ENCODE data around the gene MPO.
A peak's percentile ranks its signal among the peaks of the same experiment; 100 is the strongest.

The MPO gene

GRCh38 chr17:58326609-58327362, 46.1 kb upstream of the MPO start:
- no peak for TF ChIP-seq CTCF (IDR thresholded peaks at IDR 0.05; ENCODE audit: low read depth, low read length)
- no peak for DNase-seq (ENCODE audit: low read depth in 2 of 2)
- H3K4me3 ChIP-seq (replicated peaks in 1 of 2; ENCODE audit: low read depth in 2 of 2, low read length in 2 of 2) = no peak overlapping the region

DNA sequence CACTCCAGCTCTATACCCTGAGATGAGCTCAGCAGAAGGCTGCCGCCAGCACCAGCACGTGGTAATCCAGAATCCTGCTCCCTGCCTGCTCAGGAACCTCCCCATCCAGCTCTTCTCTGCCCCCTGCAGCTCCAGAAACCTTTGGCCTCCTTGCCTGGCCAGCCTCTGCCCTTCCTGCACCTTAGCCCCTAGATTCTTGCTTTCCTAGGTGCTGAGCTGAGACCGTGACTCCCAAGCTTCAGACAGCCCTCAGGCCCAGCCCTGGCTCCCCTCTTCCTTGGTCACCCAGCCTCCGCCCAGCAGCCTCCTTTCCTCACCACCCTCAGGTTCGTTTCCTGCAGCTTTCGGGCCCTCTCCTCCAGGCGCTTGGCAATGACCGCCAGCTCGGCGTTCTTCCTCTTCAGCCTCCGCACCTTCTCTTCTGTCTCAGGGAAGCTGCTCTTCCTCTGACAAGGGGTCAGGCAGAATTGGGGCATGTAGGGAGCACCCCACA, 45.3 kb upstream of the MPO start:
- H3K4me3 ChIP-seq (replicated peaks in 1 of 2; ENCODE audit: low read depth in 2 of 2, low read length in 2 of 2) = no peak overlapping the region
- TF ChIP-seq CTCF (IDR thresholded peaks at IDR 0.05; ENCODE audit: low read depth, low read length) = no peak
- DNase-seq (ENCODE audit: low read depth in 2 of 2) = no peak

- DNase-seq (ENCODE audit: low read depth in 2 of 2) = no peak
- TF ChIP-seq CTCF (IDR thresholded peaks at IDR 0.05; ENCODE audit: low read depth, low read length) = no peak
- no peak overlapping the region for H3K4me3 ChIP-seq (replicated peaks in 1 of 2; ENCODE audit: low read depth in 2 of 2, low read length in 2 of 2)
Measured at GRCh38 chr17:58325289-58325726, 44.6 kb upstream of the MPO start.

- DNase-seq (ENCODE audit: low read depth in 2 of 2) = peak in 1 of 2 donors; percentile 38
- no peak for TF ChIP-seq CTCF (IDR thresholded peaks at IDR 0.05; ENCODE audit: low read depth, low read length)
- peak overlapping the region in 1 of 2 donors; percentile 49 for H3K4me3 ChIP-seq (replicated peaks in 1 of 2; ENCODE audit: low read depth in 2 of 2, low read length in 2 of 2)
Measured at GRCh38 chr17:58324409-58325288, 43.9 kb upstream of the MPO start.

DNA sequence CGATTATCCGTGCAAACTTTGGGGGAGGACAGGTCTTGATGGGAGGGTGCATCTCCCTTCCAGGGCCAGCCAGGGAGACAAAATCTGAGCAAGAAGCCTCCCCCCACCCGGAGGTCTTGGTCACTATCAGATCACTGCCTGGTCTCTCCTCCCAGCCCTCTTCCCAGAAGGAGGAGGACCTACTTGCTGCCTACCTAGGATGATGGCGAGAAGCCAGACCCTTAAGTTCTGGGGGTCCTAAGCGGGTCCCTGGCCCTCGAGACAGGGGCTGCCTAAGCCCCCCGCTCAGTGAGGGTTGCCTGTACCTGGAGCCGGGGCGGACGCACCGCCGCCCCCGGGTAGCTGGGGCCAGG, 43.3 kb upstream of the MPO start:
- TF ChIP-seq CTCF (IDR thresholded peaks at IDR 0.05; ENCODE audit: low read depth, low read length) = no peak
- no peak for DNase-seq (ENCODE audit: low read depth in 2 of 2)
- H3K4me3 ChIP-seq (replicated peaks in 1 of 2; ENCODE audit: low read depth in 2 of 2, low read length in 2 of 2) = peak overlapping the region in 1 of 2 donors; percentile 21

DNA sequence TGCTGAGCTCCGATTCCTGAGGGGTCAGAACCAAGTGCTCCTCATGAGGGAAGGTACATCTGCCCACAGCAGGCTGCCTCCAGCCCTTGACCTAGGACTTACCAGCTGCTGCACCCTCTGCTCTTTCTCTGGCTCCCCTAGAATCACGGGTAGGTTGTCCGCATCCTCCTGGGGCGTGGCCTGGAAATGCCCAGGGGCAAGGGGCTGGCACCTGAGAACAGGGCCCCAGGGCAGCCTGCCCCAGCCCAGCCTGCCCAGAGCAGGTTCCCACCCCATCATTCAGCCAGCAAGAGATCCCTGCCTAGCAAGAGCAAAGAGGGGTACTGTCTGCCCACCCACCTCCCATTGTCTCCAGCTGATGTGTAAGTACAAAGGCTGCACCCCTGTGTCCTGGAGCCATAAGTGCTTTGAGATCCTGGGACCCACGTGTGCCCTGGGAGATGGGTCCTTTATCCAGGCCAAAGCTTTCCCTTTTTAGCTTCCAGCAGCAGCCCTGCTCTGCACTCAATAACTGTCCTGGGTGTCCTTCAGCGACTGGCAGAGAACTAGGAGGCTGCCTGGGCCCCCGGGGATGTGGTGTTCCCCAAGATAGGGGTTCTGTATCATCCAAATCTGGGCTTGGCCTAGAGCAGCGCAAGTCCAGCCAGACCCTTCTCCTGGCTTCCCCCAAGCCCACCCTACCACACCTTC, 42.8 kb upstream of the MPO start:
- DNase-seq (ENCODE audit: low read depth in 2 of 2) = no peak
- H3K4me3 ChIP-seq (replicated peaks in 1 of 2; ENCODE audit: low read depth in 2 of 2, low read length in 2 of 2) = no peak overlapping the region
- no peak for TF ChIP-seq CTCF (IDR thresholded peaks at IDR 0.05; ENCODE audit: low read depth, low read length)

Measured in cardiac fibroblast (primary cell).